HEK293 (cell line): ENCODE results near the gene RAMP3.

Experiments
- CTCF ChIA-PET: fragments of 350-600 bp; formaldehyde crosslinking; extraction: SDS; loops from one replicate; lab custom pipeline; 2021; ENCODE audit warnings: antibody characterized with exemption; lab: Yijun Ruan, JAX
- POLR2A ChIA-PET: fragments of 300-600 bp; formaldehyde crosslinking; extraction: SDS; loops from one replicate; lab custom pipeline; 2020; ENCODE audit warnings: antibody characterized with exemption, inconsistent platforms; lab: Yijun Ruan, JAX
- H3K27ac ChIP-seq: fragments of 200-500 bp; sonication (Bioruptor generic); 2 replicates; pipeline ENCODE4 v1.5.1; 2014; ENCODE audit warnings: low read depth, low read length, control low read depth, inconsistent platforms; ENCODE audit errors: extremely low read depth
- H3K36me3 ChIP-seq, 2 experiments: fragments of 200-500 bp in 1 of 2; sonication (Bioruptor generic) in 1 of 2; 1 replicate in 1 of 2; 2 replicates in 1 of 2; pipeline ENCODE4 v1.5.1; 2014 to 2017; ENCODE audit warnings: inconsistent platforms in 2 of 2, low read length in 2 of 2; ENCODE audit not compliant: control insufficient read depth in 2 of 2, insufficient read depth in 1 of 2
- H3K4me1 ChIP-seq: fragments of 200-500 bp; sonication (Bioruptor generic); 2 replicates; pipeline ENCODE4 v1.5.1; 2014; ENCODE audit warnings: mild to moderate bottlenecking, low read length, inconsistent platforms; ENCODE audit not compliant: control insufficient read depth, insufficient read depth
- H3K4me3 ChIP-seq: 2 replicates; pipeline ENCODE4 v1.5.1; 2011; ENCODE audit warnings: low read depth, mild to moderate bottlenecking, control low read depth, low read length, moderate library complexity
- H3K9me3 ChIP-seq: fragments of 200-500 bp; sonication (Bioruptor generic); 2 replicates; pipeline ENCODE4 v1.5.1; 2014; ENCODE audit warnings: low read depth, low read length, inconsistent platforms; ENCODE audit not compliant: control insufficient read depth, insufficient read depth
- REST ChIP-seq: fragments of 450-650 bp; formaldehyde crosslinking; IDR thresholded peaks from 2 replicates; pipeline ENCODE4 v1.5.1; 2016; ENCODE audit warnings: missing biosample characterization, missing genetic modification characterization
- SETDB1 ChIP-seq: IDR thresholded peaks from one replicate; pipeline ENCODE4 v1.6.1; 2017; ENCODE audit warnings: mild to moderate bottlenecking, low read length, moderate library complexity, mixed read lengths; ENCODE audit not compliant: insufficient read length
- YY1 ChIP-seq: fragments of 450-650 bp; formaldehyde crosslinking; IDR thresholded peaks from 2 replicates; pipeline ENCODE4 v1.5.1; 2018; ENCODE audit warnings: missing biosample characterization, missing genetic modification characterization
- ZBTB8A ChIP-seq: fragments of 450-650 bp; formaldehyde crosslinking; IDR thresholded peaks from 2 replicates; pipeline ENCODE4 v1.5.1; 2016; ENCODE audit warnings: missing biosample characterization, missing genetic modification characterization
- ZNF157 ChIP-seq: fragments of 450-650 bp; formaldehyde crosslinking; IDR thresholded peaks from 2 replicates; pipeline ENCODE4 v1.5.1; 2016; ENCODE audit warnings: missing biosample characterization, missing genetic modification characterization
- ZNF16 ChIP-seq: fragments of 450-650 bp; formaldehyde crosslinking; IDR thresholded peaks from 2 replicates; pipeline ENCODE4 v1.5.1; 2016; ENCODE audit warnings: low read depth, missing biosample characterization, missing genetic modification characterization
- ZNF169 ChIP-seq: fragments of 450-650 bp; formaldehyde crosslinking; IDR thresholded peaks from 2 replicates; pipeline ENCODE4 v1.5.1; 2016; ENCODE audit warnings: missing biosample characterization, missing genetic modification characterization
- ZNF239 ChIP-seq: fragments of 450-650 bp; formaldehyde crosslinking; IDR thresholded peaks from 2 replicates; pipeline ENCODE4 v1.5.1; 2016; ENCODE audit warnings: missing biosample characterization, missing genetic modification characterization
- ZNF280D ChIP-seq: fragments of 450-650 bp; formaldehyde crosslinking; IDR thresholded peaks from 2 replicates; pipeline ENCODE4 v1.5.1; 2016; ENCODE audit warnings: missing biosample characterization, missing genetic modification characterization
- ZNF423 ChIP-seq: fragments of 450-650 bp; formaldehyde crosslinking; IDR thresholded peaks from 2 replicates; pipeline ENCODE4 v1.5.1; 2016; ENCODE audit warnings: missing biosample characterization, missing genetic modification characterization
- ZNF473 ChIP-seq: fragments of 450-650 bp; formaldehyde crosslinking; IDR thresholded peaks from 2 replicates; pipeline ENCODE4 v1.5.1; 2017; ENCODE audit warnings: missing biosample characterization, missing genetic modification characterization
- ZNF513 ChIP-seq: fragments of 450-650 bp; IDR thresholded peaks from 2 replicates; pipeline ENCODE4 v1.5.1; 2018; ENCODE audit warnings: missing biosample characterization, missing genetic modification characterization
- ZNF600 ChIP-seq: fragments of 450-650 bp; formaldehyde crosslinking; IDR thresholded peaks from 2 replicates; pipeline ENCODE4 v1.5.1; 2016; ENCODE audit warnings: missing biosample characterization, missing genetic modification characterization
- ZNF626 ChIP-seq: fragments of 450-650 bp; sonication (Bioruptor Pico); formaldehyde crosslinking; IDR thresholded peaks from 2 replicates; pipeline ENCODE4 v1.5.1; 2018; ENCODE audit warnings: missing biosample characterization, missing genetic modification characterization, inconsistent platforms
- ZNF692 ChIP-seq: fragments of 450-650 bp; formaldehyde crosslinking; IDR thresholded peaks from 2 replicates; pipeline ENCODE4 v1.5.1; 2016; ENCODE audit warnings: missing biosample characterization, missing genetic modification characterization

The RAMP3 gene

GRCh38 chr7:45188736-45189135 lies 31.1 kb downstream of the RAMP3 start:
- no peak overlapping the region for H3K4me3 ChIP-seq
- H3K36me3 ChIP-seq: no peaks in the 10 kb centered on the region
- H3K4me1 ChIP-seq: no peaks in the 10 kb centered on the region
- POLR2A ChIA-PET: no interaction called here
- H3K27ac ChIP-seq: no peak overlapping the region
- no peak for TF ChIP-seq ZNF280D (tag by site-specific recombination)
- TF ChIP-seq ZNF513: no peak
- no peak for TF ChIP-seq ZNF157 (tag by site-specific recombination)
- no peak for TF ChIP-seq ZNF239 (tag by site-specific recombination)
- no peak for TF ChIP-seq ZNF423 (tag by site-specific recombination)
- no peak for TF ChIP-seq YY1 (tag by site-specific recombination)
- no peak for TF ChIP-seq ZNF692 (tag by site-specific recombination)
- TF ChIP-seq ZNF473 (tag by site-specific recombination): no peak
- TF ChIP-seq ZNF600 (tag by site-specific recombination): no peak
- TF ChIP-seq SETDB1: no peak
- TF ChIP-seq ZNF16 (tag by site-specific recombination): no peak
- TF ChIP-seq ZNF169 (tag by site-specific recombination): no peak
- no peak for TF ChIP-seq REST (tag by site-specific recombination)
- H3K9me3 ChIP-seq: no peaks in the 10 kb centered on the region
- CTCF ChIA-PET: no interaction called here

GRCh38 chr7:45189151-45189970 lies 31.8 kb downstream of the RAMP3 start:
- Histone ChIP-seq H3K36me3 (no peaks in the 10 kb centered on the region), H3K4me3 (no peak overlapping the region), H3K4me1 (no peaks in the 10 kb centered on the region), H3K27ac (no peak overlapping the region)
- ChIA-PET POLR2A (no interaction called here), CTCF (interaction anchor here (0.6 kb wide), 1 partner anchor 1653 kb away, joined by 4 read pairs; no protein-coding TSS in a partner anchor)
- TF ChIP-seq ZBTB8A: no peak
- no peak for TF ChIP-seq ZNF626 (tag by site-specific recombination)
- TF ChIP-seq, all 188 proteins: peak for 0
- H3K9me3 ChIP-seq: no peaks in the 10 kb centered on the region
